AG04450 (cell line): ENCODE data around the gene C1orf122. TPM values are rescaled to one million over a fixed set of nuclear protein-coding genes. Genes with fewer than 3 reads are reported as not detected.

ENCODE experiments used
- CTCF ChIA-PET: fragments of 300-600, 350-600 bp; formaldehyde crosslinking; extraction: SDS; loops from one replicate; lab custom pipeline; 2022; ENCODE audit warnings: antibody characterized with exemption, inconsistent platforms; lab: Charles Lee
- POLR2A ChIA-PET: fragments of 350-600 bp; formaldehyde crosslinking; extraction: SDS; loops from one replicate; lab custom pipeline; 2021; ENCODE audit warnings: antibody characterized with exemption, inconsistent platforms; lab: Yijun Ruan, JAX
- DNase-seq: peaks from one replicate; pipeline ENCODE4 v3.0.0-alpha.2; 2011; ENCODE audit warnings: low read depth, low spot score
- H3K27ac ChIP-seq: one replicate; pipeline ENCODE4 v1.5.1; 2012; ENCODE audit warnings: low read depth, low read length, control low read depth
- H3K27me3 ChIP-seq: one replicate; pipeline ENCODE4 v1.6.0; 2012; ENCODE audit warnings: low read length; ENCODE audit not compliant: control insufficient read depth, insufficient read depth
- H3K4me3 ChIP-seq: 2 replicates; pipeline ENCODE4 v1.5.1; 2011; ENCODE audit warnings: mild to moderate bottlenecking, low read depth, low read length, control low read depth
- H3K9me3 ChIP-seq: 2 replicates; pipeline ENCODE4 v1.5.1; 2012; ENCODE audit warnings: low read length; ENCODE audit not compliant: control insufficient read depth, insufficient read depth
- CTCF ChIP-seq: IDR thresholded peaks from 2 replicates; pipeline ENCODE4 v1.5.1; 2011; ENCODE audit warnings: low read depth, low read length, control low read depth, inconsistent platforms
- polyA plus RNA-seq: library from polyadenylated mRNA; depleted of rRNA; stranded (reverse); fragments of >200 nt; gene quantifications from 2 replicates; pipeline ENCODE4 v1.2.3, GENCODE V29; 2011

The C1orf122 gene
- polyA plus RNA-seq, 1 experiment = 30.3 TPM

- DNase-seq = no peak
- Histone ChIP-seq H3K27ac (no peak overlapping the region), H3K27me3 (no peaks in the 10 kb centered on the region), H3K9me3 (no peaks in the 10 kb centered on the region), H3K4me3 (no peak overlapping the region)
- CTCF ChIA-PET = interaction anchor here (1.3 to 1.8 kb wide), 2 partner anchors 9 to 12 kb away, joined by 4 to 5 read pairs; no protein-coding TSS in a partner anchor
- POLR2A ChIA-PET = no interaction called here
- no peak for TF ChIP-seq CTCF
Measured at GRCh38 chr1:37813529-37814145, 6.0 kb downstream of the C1orf122 start.

GRCh38 chr1:37814252-37814651, 6.7 kb downstream of the C1orf122 start:
- ChIA-PET CTCF (interaction anchor here (1.3 kb wide), 1 partner anchor 12 kb away, joined by 5 read pairs; no protein-coding TSS in a partner anchor), POLR2A (no interaction called here)
- no peaks in the 10 kb centered on the region for H3K9me3 ChIP-seq
- no peak for TF ChIP-seq CTCF
- no peak overlapping the region for H3K27ac ChIP-seq
- no peak overlapping the region for H3K4me3 ChIP-seq
- no peak for DNase-seq
- no peaks in the 10 kb centered on the region for H3K27me3 ChIP-seq

- no peak for DNase-seq
- CTCF ChIA-PET = interaction anchor here (1.4 to 3.4 kb wide), 2 partner anchors 17 to 42 kb away, joined by 3 to 13 read pairs; partner anchors contain the start of gene MTF1
- H3K27me3 ChIP-seq = no peaks in the 10 kb centered on the region
Measured at GRCh38 chr1:37817481-37817880, 9.9 kb downstream of the C1orf122 start.

GRCh38 chr1:37821481-37821880, 13.9 kb downstream of the C1orf122 start:
- H3K27me3 ChIP-seq = no peaks in the 10 kb centered on the region
- no peak overlapping the region for H3K4me3 ChIP-seq
- ChIA-PET POLR2A (interaction anchor here (2.5 kb wide), 1 partner anchor 13 kb away, joined by 13 read pairs; the partner anchor contains the start of genes C1orf122 and YRDC), CTCF (interaction anchor here (0.6 to 2.5 kb wide), 4 partner anchors 10 to 218 kb away, joined by 4 to 19 read pairs (median 5); partner anchors contain the start of gene YRDC)
- no peak for DNase-seq
- TF ChIP-seq CTCF = no peak
- no peak overlapping the region for H3K27ac ChIP-seq
- H3K9me3 ChIP-seq = no peaks in the 10 kb centered on the region

More at GRCh38 chr1:37817481-37817880, 9.9 kb downstream of the C1orf122 start:
- Histone ChIP-seq H3K9me3 (no peaks in the 10 kb centered on the region), H3K4me3 (no peak overlapping the region), H3K27ac (no peak overlapping the region)
- POLR2A ChIA-PET = no interaction called here
- TF ChIP-seq CTCF = no peak
